HK-2 (cell line): Measurements from ENCODE around the gene LVRN.

Experiments
- DNase-seq: peaks from one replicate; pipeline ENCODE4 v3.0.0-alpha.2; 2018; ENCODE audit not compliant: unreplicated experiment

The LVRN gene

DNA sequence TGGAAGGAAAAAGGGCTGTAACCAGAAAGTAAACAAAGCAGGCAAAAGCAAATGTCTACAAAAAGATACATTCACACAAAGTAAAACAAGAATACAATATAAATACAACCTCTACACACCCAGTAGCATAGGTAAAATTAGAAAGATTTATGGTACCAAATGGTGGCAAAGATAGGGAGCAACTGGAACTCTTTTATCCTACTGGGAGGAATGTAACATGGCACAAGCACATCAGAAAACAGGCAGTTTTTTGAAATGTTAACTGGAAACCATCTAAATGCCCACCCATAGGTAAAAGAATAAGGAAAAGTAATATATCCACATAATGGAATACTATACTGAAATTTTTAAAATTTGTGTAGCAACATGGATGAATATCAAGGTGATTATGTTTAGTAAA, 61.3 kb downstream of the LVRN start:
- no peak for DNase-seq

DNA sequence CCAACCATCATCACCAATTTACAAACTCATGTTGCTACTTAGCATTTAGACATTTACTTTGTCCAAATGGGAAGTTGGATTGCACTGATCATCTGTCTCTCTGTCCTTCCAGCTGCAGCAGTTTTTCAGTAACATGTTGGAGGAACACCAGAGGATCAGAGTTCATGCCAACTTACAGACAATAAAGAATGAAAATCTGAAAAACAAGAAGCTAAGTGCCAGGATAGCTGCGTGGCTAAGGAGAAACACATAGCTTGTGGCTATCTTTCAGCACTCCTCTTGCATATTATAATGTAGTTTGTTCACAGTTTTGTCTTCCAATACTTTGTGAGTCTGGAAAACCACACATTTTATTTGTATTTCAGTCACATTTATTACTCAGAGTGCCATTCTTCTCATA, 63.6 kb downstream of the LVRN start:
- no peak for DNase-seq

DNA sequence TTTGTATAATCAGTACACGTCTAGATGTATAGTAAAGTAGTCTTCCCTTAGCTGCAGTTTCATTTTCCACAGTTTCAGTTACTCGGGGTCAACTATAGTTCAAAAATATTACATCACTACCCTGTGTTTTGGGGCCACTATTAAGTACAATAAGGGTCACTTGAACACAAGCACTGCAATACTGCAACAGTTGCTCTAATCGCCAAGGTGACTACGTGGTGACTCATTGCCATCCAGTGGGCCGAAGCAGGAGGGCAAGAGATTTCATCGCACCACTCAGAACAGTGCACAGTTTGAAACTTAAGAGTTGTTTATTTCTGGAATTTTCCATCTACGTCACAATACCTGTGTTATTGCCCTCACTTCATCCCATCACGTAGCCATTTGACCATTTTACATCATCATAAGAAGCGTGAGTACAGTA, 69.8 kb downstream of the LVRN start, which contains the start of gene ARL14EPL:
Gene ARL14EPL, plus strand, starts transcription at position 379 of the 424 bp plus-strand sequence. CDS start 18,994 bp downstream, outside the sequence.
- peak; percentile 40 for DNase-seq

DNA sequence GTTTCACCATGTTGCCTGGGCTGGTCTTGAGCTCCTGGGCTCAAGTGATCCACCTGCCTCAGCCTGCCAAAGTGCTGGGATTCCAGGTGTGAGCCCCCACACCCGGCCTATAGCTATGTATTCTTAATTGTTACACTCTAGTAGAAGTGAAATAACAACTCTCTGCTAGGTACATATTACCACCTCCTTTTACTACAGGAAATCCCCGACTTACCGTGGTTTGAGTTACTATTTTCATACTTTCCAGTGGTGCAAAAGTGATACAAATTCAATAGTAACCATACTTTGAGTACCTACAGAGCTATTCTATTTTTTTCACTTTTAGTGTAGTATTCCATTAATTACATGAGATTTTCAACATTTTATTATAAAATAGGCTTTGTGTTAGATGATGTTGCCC, 70.7 kb downstream of the LVRN start:
- DNase-seq: no peak

DNA sequence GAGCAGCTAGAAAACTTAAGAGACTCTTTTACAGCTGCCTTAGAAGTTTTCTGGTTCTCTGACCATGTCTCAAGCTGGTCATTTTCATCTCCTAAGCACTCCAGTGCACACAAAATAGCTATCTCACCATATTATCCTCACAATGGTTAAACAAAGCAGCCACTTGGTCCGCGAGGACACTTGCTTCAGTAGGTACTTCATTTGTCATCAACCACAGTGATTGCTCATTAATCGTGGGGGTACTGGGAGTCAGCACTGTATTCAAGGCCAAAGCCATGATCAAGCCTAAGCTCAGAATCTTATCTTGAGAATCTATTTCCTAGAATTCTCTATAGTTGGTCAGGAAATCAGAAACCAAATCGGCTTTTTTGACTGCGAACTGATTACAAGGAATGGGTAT, 72.8 kb downstream of the LVRN start:
- peak; percentile 39 for DNase-seq

DNA sequence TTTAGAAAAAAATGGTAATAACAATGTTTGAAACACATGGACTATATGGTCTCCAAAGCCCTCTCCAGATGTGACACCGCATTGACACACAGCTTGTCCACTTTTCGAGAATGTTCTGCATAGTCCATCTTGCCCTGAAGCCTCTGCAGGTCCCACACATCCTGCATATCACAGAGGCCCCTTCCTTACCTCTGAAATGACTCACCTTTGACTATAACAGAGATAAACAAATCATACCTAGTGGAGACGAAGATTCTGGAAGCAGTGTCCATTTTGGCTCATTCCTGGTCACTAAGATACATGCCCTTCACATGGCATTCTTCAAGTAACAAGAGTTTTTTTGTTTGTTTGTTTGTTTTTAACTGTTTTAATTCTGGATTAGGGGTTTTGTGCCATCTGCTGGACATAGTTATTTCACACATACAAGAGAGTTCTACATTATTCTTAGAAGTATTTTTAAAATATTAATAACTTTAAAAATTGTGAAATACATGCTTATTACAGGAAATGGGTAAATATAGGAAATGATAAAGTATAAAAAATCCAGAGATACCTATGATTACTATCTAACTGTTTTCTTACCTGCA, 75.1 kb downstream of the LVRN start:
- no peak for DNase-seq

DNA sequence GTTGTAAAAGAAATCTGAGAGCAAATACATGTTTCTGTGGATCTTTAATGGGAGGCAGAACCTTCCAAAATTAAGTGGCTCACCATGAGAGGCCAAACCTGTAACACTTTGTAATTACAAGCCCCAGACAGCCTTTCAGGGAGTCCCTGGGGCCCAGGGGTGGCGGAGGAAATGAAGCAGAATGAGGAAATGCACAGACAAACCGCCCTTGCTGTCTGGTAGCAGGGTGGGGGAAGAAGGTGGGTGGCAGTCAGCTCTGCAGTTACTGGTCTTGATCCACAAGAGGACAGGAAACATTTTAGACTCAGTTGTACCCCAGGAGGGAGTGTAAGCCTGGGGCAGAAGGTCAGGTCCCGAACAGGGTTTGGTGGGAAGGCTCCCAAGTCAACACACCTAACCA, 76.5 kb downstream of the LVRN start:
- DNase-seq: no peak

DNA sequence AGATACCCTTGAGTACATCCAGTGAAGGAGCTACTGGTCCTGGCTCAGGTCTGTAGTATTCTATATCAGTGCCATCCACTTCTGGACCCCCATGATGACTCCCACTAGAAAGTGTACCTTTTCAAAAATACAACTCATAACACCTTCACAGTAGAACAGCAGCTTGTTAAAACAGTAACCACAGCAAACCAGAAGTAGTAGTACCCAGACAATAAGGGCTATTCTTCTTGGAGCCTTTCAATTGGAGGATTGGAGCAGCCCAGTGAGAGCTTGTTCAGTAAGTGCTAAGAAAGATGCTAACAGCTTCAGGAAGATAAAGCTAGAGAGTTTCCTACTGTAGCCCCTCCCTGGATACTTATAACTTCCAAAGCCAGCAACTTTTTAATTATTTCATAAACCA, 80.1 kb downstream of the LVRN start:
- no peak for DNase-seq

DNA sequence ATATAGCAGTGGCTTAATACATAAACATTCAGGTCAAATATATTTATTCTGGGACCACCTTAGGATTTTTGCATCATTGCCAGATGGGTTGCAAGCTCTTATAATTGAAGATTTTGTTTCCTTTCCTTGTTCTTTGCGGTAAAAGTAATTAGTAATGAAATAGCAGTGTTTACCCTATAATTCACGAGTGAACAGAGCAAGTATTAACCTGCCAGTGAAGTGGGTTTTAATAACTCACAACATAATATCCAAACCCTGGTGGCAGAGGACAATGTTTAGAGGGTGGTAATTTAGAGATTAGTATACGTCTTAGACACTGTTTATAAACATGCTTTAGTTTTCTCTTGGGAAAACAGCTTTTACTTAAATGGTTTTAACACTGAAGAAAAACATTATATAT, 81.8 kb downstream of the LVRN start:
- DNase-seq: no peak

DNA sequence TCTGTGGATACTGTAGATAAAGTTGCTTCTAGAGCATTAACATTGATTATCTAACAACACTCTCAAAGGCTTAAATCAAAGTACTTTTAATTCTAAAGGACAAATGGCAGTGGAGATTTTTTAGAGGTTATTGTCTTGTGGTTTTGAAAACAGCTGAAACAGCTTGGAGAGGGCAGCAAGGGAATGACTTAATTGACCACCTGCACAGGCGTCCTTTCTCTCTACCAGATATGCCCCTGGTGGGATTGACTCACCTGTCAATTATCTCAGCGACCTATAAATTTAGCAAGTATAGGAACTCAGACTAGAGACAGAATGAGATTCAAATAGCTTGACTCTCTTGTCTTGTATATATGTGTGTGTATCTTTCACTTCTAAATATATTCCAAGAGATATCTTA, 83.5 kb downstream of the LVRN start:
- no peak for DNase-seq

DNA sequence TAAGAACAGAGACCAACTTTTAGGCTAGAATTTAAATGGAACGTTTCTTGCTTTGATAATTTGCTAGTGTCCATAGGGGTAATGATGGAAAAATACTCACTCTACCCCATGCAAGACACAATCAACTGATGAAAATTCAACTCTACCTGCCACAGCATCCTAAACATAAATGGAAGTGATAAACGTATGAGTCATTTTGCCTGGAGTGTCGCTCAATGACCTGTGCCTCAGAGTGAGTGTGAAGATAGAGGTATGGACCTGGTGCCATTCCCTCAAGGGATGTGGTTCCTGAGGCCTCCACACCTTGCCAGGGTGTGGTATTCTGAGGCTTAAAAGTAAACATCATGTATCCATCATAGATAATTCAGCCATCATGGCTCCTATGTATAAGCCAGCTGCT, 84.0 kb downstream of the LVRN start:
- DNase-seq: no peak

DNA sequence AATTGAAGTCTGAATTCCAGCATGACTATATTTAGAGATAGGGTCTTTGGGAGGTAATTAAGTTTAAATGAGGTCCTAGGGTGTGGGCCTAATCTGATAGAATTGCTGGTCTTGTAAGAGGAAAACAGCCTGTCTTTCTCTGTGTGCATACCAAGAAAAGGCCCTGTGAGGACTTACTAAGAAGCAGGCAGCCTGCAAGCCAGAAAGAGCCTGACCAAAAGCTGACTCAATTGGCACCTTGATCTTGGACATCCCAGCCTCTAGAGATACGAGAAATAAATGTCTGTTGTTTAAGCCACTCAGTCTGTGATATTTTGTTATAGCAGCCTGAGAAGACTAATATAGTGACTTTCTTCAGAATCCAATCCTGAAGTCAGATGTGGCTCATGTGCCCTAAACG, 84.5 kb downstream of the LVRN start:
- no peak for DNase-seq

DNA sequence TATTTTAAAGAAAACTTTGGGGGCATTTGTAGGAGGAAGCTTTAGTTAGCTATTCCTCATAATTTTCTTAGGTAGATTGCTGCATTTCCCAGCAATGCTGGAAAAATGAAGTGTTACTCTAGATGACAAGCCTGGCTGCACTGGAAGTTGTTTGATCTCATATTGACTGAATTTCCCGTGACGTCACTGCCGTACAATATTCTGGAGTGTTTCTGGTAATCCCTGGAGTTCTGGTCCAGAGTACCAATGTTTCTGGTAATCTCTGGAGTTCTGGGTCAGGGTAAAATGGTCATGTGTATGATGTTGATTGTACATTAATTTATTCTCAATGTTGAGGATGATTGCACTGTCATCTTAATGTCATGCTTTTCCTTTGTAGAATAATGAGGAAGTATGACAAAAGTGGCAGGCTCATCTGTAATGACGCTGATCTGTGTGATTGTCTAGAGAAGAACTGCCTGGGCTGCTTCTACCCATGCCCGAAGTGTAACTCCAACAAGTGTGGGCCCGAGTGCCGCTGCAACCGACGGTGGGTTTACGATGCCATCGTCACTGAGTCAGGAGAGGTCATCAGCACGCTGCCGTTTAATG, 96.2 kb downstream of the LVRN start:
- DNase-seq: no peak

DNA sequence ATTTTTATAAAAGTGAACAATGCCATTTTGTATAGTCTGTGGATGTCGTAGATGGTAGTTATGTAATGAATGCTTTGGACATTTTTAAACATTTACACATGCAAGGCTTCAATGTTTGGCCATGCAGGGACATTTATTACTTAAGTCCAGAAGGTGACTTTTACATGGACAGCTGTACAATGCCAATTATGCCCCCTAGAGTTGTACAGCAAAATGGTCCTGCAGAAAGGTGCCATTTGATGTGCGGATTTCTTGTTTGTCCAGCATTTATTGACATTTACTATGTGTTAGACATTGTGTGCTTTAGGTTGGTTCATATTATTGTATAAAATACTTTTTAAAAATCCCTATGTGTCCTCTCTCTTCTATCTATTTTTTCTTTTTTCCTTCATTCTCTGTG, 100.1 kb downstream of the LVRN start:
- no peak for DNase-seq

DNA sequence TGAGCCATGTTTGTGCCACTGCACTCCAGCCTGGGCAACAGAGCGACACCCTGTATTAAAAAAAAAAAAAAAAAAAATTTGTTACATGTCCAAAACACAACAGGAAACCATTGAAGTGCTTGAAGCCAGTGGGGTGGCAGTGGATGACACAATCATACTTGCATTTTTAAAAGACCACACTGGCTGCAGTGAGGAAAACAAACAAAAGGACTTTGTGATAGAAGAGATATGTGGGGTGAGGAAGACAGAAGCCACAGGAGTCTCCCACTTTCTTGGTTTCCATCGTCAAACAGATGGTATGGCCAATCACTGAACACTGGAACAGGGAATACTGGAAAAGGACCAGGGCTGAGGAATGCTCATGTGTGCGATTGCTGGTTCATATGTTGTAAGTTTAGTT, 101.7 kb downstream of the LVRN start:
- no peak for DNase-seq

DNA sequence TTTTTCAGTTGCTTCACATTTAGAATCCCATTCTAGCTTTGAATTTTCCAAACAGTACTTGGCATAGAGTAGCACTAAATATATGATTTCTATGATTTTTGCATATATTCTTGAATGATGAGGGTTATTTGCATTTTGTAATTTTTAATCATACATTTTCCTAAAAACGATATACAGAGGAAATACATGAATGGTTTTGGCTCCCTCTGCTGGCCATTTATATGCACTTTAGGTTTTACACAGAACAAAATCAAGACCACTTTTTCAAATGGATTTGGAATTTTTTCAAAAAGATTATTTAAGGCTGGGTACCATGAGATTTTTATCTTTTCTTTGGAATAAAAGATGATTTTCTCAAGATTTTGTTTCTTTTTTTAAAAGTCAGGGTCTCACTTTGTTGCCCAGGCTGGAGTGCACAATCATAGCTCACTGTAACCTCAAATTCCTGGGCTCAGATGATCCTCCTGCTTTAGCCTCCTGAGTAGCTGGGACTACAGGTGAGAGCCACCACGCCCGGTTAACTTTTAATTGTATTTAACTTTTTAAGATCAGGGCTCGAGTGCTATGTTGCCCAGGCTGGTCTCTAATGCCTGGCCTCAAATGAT, 105.9 kb downstream of the LVRN start:
- DNase-seq: no peak

DNA sequence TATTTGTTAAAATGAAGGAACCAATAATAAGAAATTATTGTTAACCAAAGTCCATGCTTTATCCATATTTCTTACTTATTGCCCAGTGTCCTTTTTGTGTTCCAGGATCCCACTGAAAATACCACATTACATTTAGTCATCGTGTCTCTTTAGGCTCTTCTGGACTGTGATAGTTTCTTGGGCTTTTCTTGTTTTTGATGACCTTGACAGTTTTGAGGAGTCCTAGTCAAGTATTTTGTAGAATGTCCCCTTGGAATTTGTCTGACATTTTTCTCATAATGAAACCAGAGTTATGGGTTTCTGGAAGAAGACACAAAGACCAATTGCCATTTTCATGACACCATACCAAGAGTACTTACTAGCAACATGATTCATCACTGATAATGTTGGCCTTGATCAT, 108.9 kb downstream of the LVRN start:
- DNase-seq: no peak

DNA sequence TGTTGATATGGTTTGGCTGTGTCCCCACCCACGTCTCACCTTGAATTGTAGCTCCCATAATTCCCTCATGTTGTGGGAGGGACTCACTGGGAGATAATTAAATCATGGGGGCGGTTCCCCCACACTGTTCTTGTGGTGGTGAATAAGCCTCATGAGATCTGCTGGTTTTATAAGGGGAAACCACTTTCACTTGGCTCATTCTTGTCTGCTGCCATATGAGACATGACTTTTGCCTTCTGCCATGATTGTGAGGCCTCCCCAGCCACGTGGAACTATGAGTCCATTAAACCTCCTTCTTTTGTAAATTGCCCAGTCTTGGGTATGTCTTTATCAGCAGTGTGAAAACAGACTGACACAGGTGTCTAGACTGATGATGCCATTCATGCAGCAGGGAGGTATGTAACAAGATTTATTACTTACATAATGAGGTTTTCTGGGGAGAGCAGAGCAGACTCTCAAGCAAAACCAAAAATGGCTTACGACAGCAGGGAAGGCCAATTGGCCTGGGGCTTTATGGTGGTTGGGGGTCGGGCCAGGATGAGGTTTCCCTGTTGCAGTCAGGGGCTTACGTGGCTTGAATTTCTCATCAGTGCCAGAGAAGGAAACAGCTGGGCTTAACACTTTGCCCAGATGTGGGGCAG, 113.0 kb downstream of the LVRN start:
- DNase-seq: no peak

DNA sequence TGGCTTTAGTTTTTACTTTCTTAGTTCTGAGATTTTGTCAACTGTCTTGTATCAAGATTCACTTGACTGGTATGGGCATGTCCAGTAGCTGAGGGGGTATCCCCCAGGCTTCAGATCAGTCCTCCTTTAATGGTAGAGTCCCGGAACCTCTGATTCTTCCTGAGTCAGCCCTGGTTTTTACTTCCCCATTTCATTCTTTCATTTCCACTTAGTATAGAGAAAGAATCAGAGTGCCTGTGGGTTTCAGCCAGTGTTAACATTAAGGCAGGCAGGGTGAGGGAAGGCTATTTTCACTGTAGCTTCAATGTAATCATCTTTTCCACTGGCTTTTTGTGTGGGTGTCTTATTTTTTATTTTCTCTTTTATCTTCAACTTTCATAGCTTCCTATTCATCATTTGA, 114.2 kb downstream of the LVRN start:
- no peak for DNase-seq
